Measurements from ENCODE around the gene ITM2B.

ITM2B gene

GRCh38 chr13:48268019-48268418 lies 35.0 kb downstream of the ITM2B start:
- Histone ChIP-seq H3K36me3 (ENCODE audit: control insufficient read depth in 2 of 2, insufficient read depth in 2 of 2, low read length in 2 of 2) (peaks cover 23 to 34% of the 10 kb centered on the region in 2 donors), H3K9ac (ENCODE audit: low read depth in 1 of 2, low read length in 2 of 2) (no peak overlapping the region), H3K27ac (ENCODE audit: low read depth in 2 of 2, low read length in 2 of 2) (no peak overlapping the region), H3K4me1 (ENCODE audit: control insufficient read depth in 2 of 2, insufficient read depth in 2 of 2, low read length in 2 of 2) (no peaks in the 10 kb centered on the region), H3K27me3 (ENCODE audit: control insufficient read depth in 2 of 2, insufficient read depth in 2 of 2, low read length in 2 of 2) (no peaks in the 10 kb centered on the region), H3K4me3 (ENCODE audit: low read length in 2 of 2) (no peak overlapping the region), H3K9me3 (ENCODE audit: control insufficient read depth in 2 of 2, low read length in 2 of 2) (no peaks in the 10 kb centered on the region)

- Histone ChIP-seq H3K9me3 (ENCODE audit: control insufficient read depth in 2 of 2, low read length in 2 of 2) (no peaks in the 10 kb centered on the region), H3K9ac (ENCODE audit: low read depth in 1 of 2, low read length in 2 of 2) (no peak overlapping the region), H3K4me1 (ENCODE audit: control insufficient read depth in 2 of 2, insufficient read depth in 2 of 2, low read length in 2 of 2) (no peaks in the 10 kb centered on the region), H3K27me3 (ENCODE audit: control insufficient read depth in 2 of 2, insufficient read depth in 2 of 2, low read length in 2 of 2) (no peaks in the 10 kb centered on the region), H3K27ac (ENCODE audit: low read depth in 2 of 2, low read length in 2 of 2) (no peak overlapping the region), H3K4me3 (ENCODE audit: low read length in 2 of 2) (no peak overlapping the region), H3K36me3 (ENCODE audit: control insufficient read depth in 2 of 2, insufficient read depth in 2 of 2, low read length in 2 of 2) (peaks cover 10 to 13% of the 10 kb centered on the region in 2 donors)
These were observed 40.3 kb downstream of the ITM2B start for GRCh38 chr13:48273346-48273745.

GRCh38 chr13:48275507-48275906 lies 42.5 kb downstream of the ITM2B start:
- Histone ChIP-seq H3K36me3 (ENCODE audit: control insufficient read depth in 2 of 2, insufficient read depth in 2 of 2, low read length in 2 of 2) (no peaks in the 10 kb centered on the region), H3K9me3 (ENCODE audit: control insufficient read depth in 2 of 2, low read length in 2 of 2) (no peaks in the 10 kb centered on the region), H3K27me3 (ENCODE audit: control insufficient read depth in 2 of 2, insufficient read depth in 2 of 2, low read length in 2 of 2) (no peaks in the 10 kb centered on the region), H3K27ac (ENCODE audit: low read depth in 2 of 2, low read length in 2 of 2) (no peak overlapping the region), H3K4me1 (ENCODE audit: control insufficient read depth in 2 of 2, insufficient read depth in 2 of 2, low read length in 2 of 2) (no peaks in the 10 kb centered on the region), H3K4me3 (ENCODE audit: low read length in 2 of 2) (no peak overlapping the region), H3K9ac (ENCODE audit: low read depth in 1 of 2, low read length in 2 of 2) (no peak overlapping the region)

- Histone ChIP-seq H3K36me3 (ENCODE audit: control insufficient read depth in 2 of 2, insufficient read depth in 2 of 2, low read length in 2 of 2) (no peaks in the 10 kb centered on the region), H3K27me3 (ENCODE audit: control insufficient read depth in 2 of 2, insufficient read depth in 2 of 2, low read length in 2 of 2) (peaks cover 0 to 1% of the 10 kb centered on the region in 2 donors), H3K9me3 (ENCODE audit: control insufficient read depth in 2 of 2, low read length in 2 of 2) (no peaks in the 10 kb centered on the region), H3K4me1 (ENCODE audit: control insufficient read depth in 2 of 2, insufficient read depth in 2 of 2, low read length in 2 of 2) (no peaks in the 10 kb centered on the region), H3K27ac (ENCODE audit: low read depth in 2 of 2, low read length in 2 of 2) (no peak overlapping the region), H3K9ac (ENCODE audit: low read depth in 1 of 2, low read length in 2 of 2) (no peak overlapping the region), H3K4me3 (ENCODE audit: low read length in 2 of 2) (no peak overlapping the region)
These were observed 45.8 kb downstream of the ITM2B start for GRCh38 chr13:48278806-48279205.

GRCh38 chr13:48281556-48281955 lies 48.5 kb downstream of the ITM2B start:
- no peak overlapping the region for H3K9ac ChIP-seq (ENCODE audit: low read depth in 1 of 2, low read length in 2 of 2)
- H3K36me3 ChIP-seq (ENCODE audit: control insufficient read depth in 2 of 2, insufficient read depth in 2 of 2, low read length in 2 of 2), result no peaks in the 10 kb centered on the region
- H3K27ac ChIP-seq (ENCODE audit: low read depth in 2 of 2, low read length in 2 of 2), result no peak overlapping the region
- no peak overlapping the region for H3K4me3 ChIP-seq (ENCODE audit: low read length in 2 of 2)
- H3K27me3 ChIP-seq (ENCODE audit: control insufficient read depth in 2 of 2, insufficient read depth in 2 of 2, low read length in 2 of 2), result peaks cover 0 to 1% of the 10 kb centered on the region in 2 donors
- H3K4me1 ChIP-seq (ENCODE audit: control insufficient read depth in 2 of 2, insufficient read depth in 2 of 2, low read length in 2 of 2), result no peaks in the 10 kb centered on the region
- H3K9me3 ChIP-seq (ENCODE audit: control insufficient read depth in 2 of 2, low read length in 2 of 2), result no peaks in the 10 kb centered on the region

GRCh38 chr13:48291730-48292129 lies 58.7 kb downstream of the ITM2B start:
- no peaks in the 10 kb centered on the region for H3K36me3 ChIP-seq (ENCODE audit: control insufficient read depth in 2 of 2, insufficient read depth in 2 of 2, low read length in 2 of 2)
- no peaks in the 10 kb centered on the region for H3K27me3 ChIP-seq (ENCODE audit: control insufficient read depth in 2 of 2, insufficient read depth in 2 of 2, low read length in 2 of 2)
- H3K27ac ChIP-seq (ENCODE audit: low read depth in 2 of 2, low read length in 2 of 2), result no peak overlapping the region
- H3K9me3 ChIP-seq (ENCODE audit: control insufficient read depth in 2 of 2, low read length in 2 of 2), result no peaks in the 10 kb centered on the region
- H3K9ac ChIP-seq (ENCODE audit: low read depth in 1 of 2, low read length in 2 of 2), result no peak overlapping the region
- no peaks in the 10 kb centered on the region for H3K4me1 ChIP-seq (ENCODE audit: control insufficient read depth in 2 of 2, insufficient read depth in 2 of 2, low read length in 2 of 2)
- no peak overlapping the region for H3K4me3 ChIP-seq (ENCODE audit: low read length in 2 of 2)

GRCh38 chr13:48292650-48293049 lies 59.6 kb downstream of the ITM2B start:
- no peak overlapping the region for H3K9ac ChIP-seq (ENCODE audit: low read depth in 1 of 2, low read length in 2 of 2)
- H3K27me3 ChIP-seq (ENCODE audit: control insufficient read depth in 2 of 2, insufficient read depth in 2 of 2, low read length in 2 of 2), result no peaks in the 10 kb centered on the region
- H3K4me3 ChIP-seq (ENCODE audit: low read length in 2 of 2), result no peak overlapping the region
- H3K27ac ChIP-seq (ENCODE audit: low read depth in 2 of 2, low read length in 2 of 2), result no peak overlapping the region
- no peaks in the 10 kb centered on the region for H3K36me3 ChIP-seq (ENCODE audit: control insufficient read depth in 2 of 2, insufficient read depth in 2 of 2, low read length in 2 of 2)
- no peaks in the 10 kb centered on the region for H3K9me3 ChIP-seq (ENCODE audit: control insufficient read depth in 2 of 2, low read length in 2 of 2)
- H3K4me1 ChIP-seq (ENCODE audit: control insufficient read depth in 2 of 2, insufficient read depth in 2 of 2, low read length in 2 of 2), result no peaks in the 10 kb centered on the region

- no peak overlapping the region for H3K27ac ChIP-seq (ENCODE audit: low read depth in 2 of 2, low read length in 2 of 2)
These were observed 61.6 kb downstream of the ITM2B start for GRCh38 chr13:48294653-48295052.

GRCh38 chr13:48295271-48295670 lies 62.3 kb downstream of the ITM2B start:
- no peaks in the 10 kb centered on the region for H3K27me3 ChIP-seq (ENCODE audit: control insufficient read depth in 2 of 2, insufficient read depth in 2 of 2, low read length in 2 of 2)
- H3K9ac ChIP-seq (ENCODE audit: low read depth in 1 of 2, low read length in 2 of 2), result no peak overlapping the region
- H3K4me3 ChIP-seq (ENCODE audit: low read length in 2 of 2), result no peak overlapping the region
- H3K36me3 ChIP-seq (ENCODE audit: control insufficient read depth in 2 of 2, insufficient read depth in 2 of 2, low read length in 2 of 2), result no peaks in the 10 kb centered on the region
- no peaks in the 10 kb centered on the region for H3K9me3 ChIP-seq (ENCODE audit: control insufficient read depth in 2 of 2, low read length in 2 of 2)
- no peaks in the 10 kb centered on the region for H3K4me1 ChIP-seq (ENCODE audit: control insufficient read depth in 2 of 2, insufficient read depth in 2 of 2, low read length in 2 of 2)
- H3K27ac ChIP-seq (ENCODE audit: low read depth in 2 of 2, low read length in 2 of 2), result no peak overlapping the region

More at GRCh38 chr13:48294653-48295052, 61.6 kb downstream of the ITM2B start:
- Histone ChIP-seq H3K4me1 (ENCODE audit: control insufficient read depth in 2 of 2, insufficient read depth in 2 of 2, low read length in 2 of 2) (no peaks in the 10 kb centered on the region), H3K9me3 (ENCODE audit: control insufficient read depth in 2 of 2, low read length in 2 of 2) (no peaks in the 10 kb centered on the region), H3K4me3 (ENCODE audit: low read length in 2 of 2) (no peak overlapping the region), H3K9ac (ENCODE audit: low read depth in 1 of 2, low read length in 2 of 2) (no peak overlapping the region), H3K36me3 (ENCODE audit: control insufficient read depth in 2 of 2, insufficient read depth in 2 of 2, low read length in 2 of 2) (no peaks in the 10 kb centered on the region), H3K27me3 (ENCODE audit: control insufficient read depth in 2 of 2, insufficient read depth in 2 of 2, low read length in 2 of 2) (no peaks in the 10 kb centered on the region)

- Histone ChIP-seq H3K4me3 (ENCODE audit: low read length in 2 of 2) (no peak overlapping the region), H3K27me3 (ENCODE audit: control insufficient read depth in 2 of 2, insufficient read depth in 2 of 2, low read length in 2 of 2) (no peaks in the 10 kb centered on the region), H3K9me3 (ENCODE audit: control insufficient read depth in 2 of 2, low read length in 2 of 2) (no peaks in the 10 kb centered on the region), H3K27ac (ENCODE audit: low read depth in 2 of 2, low read length in 2 of 2) (no peak overlapping the region), H3K4me1 (ENCODE audit: control insufficient read depth in 2 of 2, insufficient read depth in 2 of 2, low read length in 2 of 2) (no peaks in the 10 kb centered on the region), H3K36me3 (ENCODE audit: control insufficient read depth in 2 of 2, insufficient read depth in 2 of 2, low read length in 2 of 2) (no peaks in the 10 kb centered on the region), H3K9ac (ENCODE audit: low read depth in 1 of 2, low read length in 2 of 2) (no peak overlapping the region)
These were observed 63.5 kb downstream of the ITM2B start for GRCh38 chr13:48296528-48296927.
